HepG2 (cell line): ENCODE data around the gene CAPN13. TPM values are rescaled to one million over a fixed set of nuclear protein-coding genes. Genes with fewer than 3 reads are reported as not detected.

ENCODE experiments used
- ATAC-seq: fragments of 200-7000 bp; cut with Tn5 transposase; 3 replicates; pipeline ENCODE4 v1.9.1; 2020; ENCODE audit warnings: mild to moderate bottlenecking, moderate library complexity
- BruUV-seq: library from RNA; stranded (reverse); fragments of 400-500 nt; replicated peaks from 2 replicates; lab custom pipeline; 2021; lab: Mats Ljungman, UMichigan
- CTCF ChIA-PET: fragments of 300-600 bp; formaldehyde crosslinking; extraction: SDS; loops from one replicate; lab custom pipeline; 2021; ENCODE audit warnings: low total read pairs, inconsistent platforms, low intra/inter-chr PET ratio; lab: Yijun Ruan, JAX
- POLR2A ChIA-PET: fragments of 350-600 bp; sonication (Branson Sonifier 250); formaldehyde crosslinking; loops from one replicate; lab custom pipeline; 2020; ENCODE audit warnings: antibody characterized with exemption, inconsistent platforms; lab: Yijun Ruan, JAX
- DNase-seq: peaks from one replicate; pipeline ENCODE4 v3.0.0-alpha.2; 2015; ENCODE audit warnings: low spot score
- FAIRE-seq: peaks from 3 replicates; lab custom pipeline; 2011; peaks lifted over from hg19 to GRCh38; lab: Jason Lieb, UNC
- H2AFZ ChIP-seq: one replicate; pipeline ENCODE4 v1.6.1; 2011; ENCODE audit warnings: low read length, inconsistent platforms
- H3K27ac ChIP-seq: fragments of 300-600 bp; 3 replicates; pipeline ENCODE4 v1.8.0; 2011; ENCODE audit warnings: mixed run types, mild to moderate bottlenecking, mixed read lengths, low read length, inconsistent platforms; ENCODE audit not compliant: insufficient read depth; ENCODE audit errors: extremely low read length
- H3K27me3 ChIP-seq, 2 experiments: fragments of 200-600 bp in 1 of 2; 2 replicates in 1 of 2; 3 replicates in 1 of 2; pipeline versions ENCODE4 v1.6.0 to v1.8.0; 2011; ENCODE audit warnings: low read length in 2 of 2, mild to moderate bottlenecking in 2 of 2, moderate library complexity in 2 of 2, inconsistent platforms in 1 of 2; ENCODE audit not compliant: insufficient read depth in 2 of 2, control insufficient read depth in 1 of 2
- H3K36me3 ChIP-seq, 2 experiments: fragments of 200-600 bp in 1 of 2; replicated peaks in 1 of 2; 2 replicates in 1 of 2; 3 replicates in 1 of 2; pipeline versions ENCODE4 v1.5.1 to v1.8.0; 2011; ENCODE audit warnings: low read length in 2 of 2, inconsistent platforms in 1 of 2; ENCODE audit not compliant: insufficient read depth in 2 of 2, control insufficient read depth in 1 of 2
- H3K4me1 ChIP-seq: 2 replicates; pipeline ENCODE4 v1.5.1; 2012; ENCODE audit warnings: low read length, inconsistent platforms; ENCODE audit not compliant: insufficient read depth
- H3K4me2 ChIP-seq: 2 replicates; pipeline ENCODE4 v1.6.0; 2011; ENCODE audit warnings: low read depth, low read length, inconsistent platforms
- H3K4me3 ChIP-seq, 3 experiments: fragments of 200-600 bp in 1 of 3; sonication (generic), shearing (Covaris generic) in 1 of 3; replicated peaks in 1 of 3; 2 replicates each; pipeline ENCODE4 v1.5.1; 2011 to 2016; ENCODE audit warnings: low read length in 3 of 3, inconsistent platforms in 2 of 3, low read depth in 2 of 3, mild to moderate bottlenecking in 2 of 3, control low read depth in 1 of 3, mixed read lengths in 1 of 3; ENCODE audit not compliant: insufficient read depth in 1 of 3
- H3K79me2 ChIP-seq: one replicate; pipeline ENCODE4 v1.6.1; 2011; ENCODE audit warnings: low read length, inconsistent platforms; ENCODE audit not compliant: insufficient read depth
- H3K9ac ChIP-seq: 2 replicates; pipeline ENCODE4 v1.6.0; 2011; ENCODE audit warnings: mild to moderate bottlenecking, low read depth, low read length, inconsistent platforms; ENCODE audit not compliant: insufficient read depth
- H3K9me3 ChIP-seq: 2 replicates; pipeline ENCODE4 v1.5.1; 2012; ENCODE audit warnings: mild to moderate bottlenecking, low read length
- H4K20me1 ChIP-seq: 2 replicates; pipeline ENCODE4 v1.6.0; 2011; ENCODE audit warnings: inconsistent platforms, mild to moderate bottlenecking, low read length, moderate library complexity; ENCODE audit not compliant: insufficient read depth
- ARNT ChIP-seq: fragments of 450-650 bp; IDR thresholded peaks from 2 replicates; pipeline ENCODE4 v1.6.1; 2017
- FOXK2 ChIP-seq: fragments of 450-650 bp; IDR thresholded peaks from 2 replicates; pipeline ENCODE4 v1.6.1; 2016
- RFX3 ChIP-seq: IDR thresholded peaks from 2 replicates; pipeline ENCODE4 v1.6.1; 2016; ENCODE audit warnings: missing biosample characterization, missing genetic modification reagents
- ZFP1 ChIP-seq: IDR thresholded peaks from 2 replicates; pipeline ENCODE4 v1.6.1; 2016
- ZNF720 ChIP-seq: sonication (generic); formaldehyde crosslinking; IDR thresholded peaks from 2 replicates; pipeline ENCODE4 v1.4.0; 2020; ENCODE audit warnings: missing genetic modification reagents
- ZNF883 ChIP-seq: sonication (generic); formaldehyde crosslinking; IDR thresholded peaks from 2 replicates; pipeline ENCODE4 v1.5.1; 2020; ENCODE audit warnings: mild to moderate bottlenecking, missing genetic modification reagents; ENCODE audit errors: not compliant biosample characterization
- WGBS: methylation state at CpG from one replicate; pipeline ENCODE4 v1.1.6; 2017; ENCODE audit warnings: low lambda C conversion rate; 5-methylcytosine and 5-hydroxymethylcytosine counted together
- in situ Hi-C: cut with HindIII; loops from 2 replicates; pipeline ENCODE4 v1.10.0; 2017; ENCODE audit warnings: low pct_unique_long_range_greater_than_20kb; ENCODE audit not compliant: extremely low pct_ligation_motif_present
- intact Hi-C: fragments of 100-400 bp; cut with micrococcal nuclease; formaldehyde crosslinking; loops from one replicate; pipeline ENCODE4 v1.10.0; 2022; ENCODE audit not compliant: unreplicated experiment
- polyA plus RNA-seq, 8 experiments: library from polyadenylated mRNA; depleted of rRNA in 3 of 8; stranded (reverse) in 7 of 8; unstranded in 1 of 8; fragments of >200 nt; fragmentation: Illumina TruSeq in 4 of 8; extraction: Trizol in 4 of 8; gene quantifications; 2 replicates each; pipeline versions ENCODE4 v1.2.1 to v1.2.3, GENCODE V29; 2011 to 2016; ENCODE audit warnings: low read depth in 4 of 8, missing spikeins in 1 of 8, mixed read lengths in 1 of 8; ENCODE audit not compliant: insufficient read depth in 1 of 8
- total RNA-seq, 5 experiments: library from RNA; depleted of rRNA; stranded (reverse); fragments of >200 nt; fragmentation: Illumina TruSeq; extraction: Trizol; gene quantifications; 2 replicates each; pipeline ENCODE4 v1.2.3, GENCODE V29; 2016; ENCODE audit warnings: low read depth in 1 of 5
- TF ChIP-seq, protein P1 (sequence below): sonication (generic); formaldehyde crosslinking; IDR thresholded peaks from 2 replicates; pipeline ENCODE4 v1.5.0; 2020; ENCODE audit warnings: missing genetic modification reagents, mild to moderate bottlenecking, borderline replicate concordance
- TF ChIP-seq, protein P2 (sequence below): sonication (generic); formaldehyde crosslinking; IDR thresholded peaks from 2 replicates; pipeline ENCODE4 v1.8.1; 2022; ENCODE audit warnings: mild to moderate bottlenecking, missing genetic modification reagents
- TF ChIP-seq, protein P3 (sequence below): sonication (generic); formaldehyde crosslinking; conservative IDR thresholded peaks from 2 replicates; pipeline ENCODE4 v1.8.0; 2022; ENCODE audit warnings: mild to moderate bottlenecking, moderate library complexity, missing genetic modification reagents
- TF ChIP-seq, protein P4 (sequence below): sonication (generic); formaldehyde crosslinking; IDR thresholded peaks from 2 replicates; pipeline ENCODE4 v1.4.0; 2020; ENCODE audit warnings: missing genetic modification reagents, low read depth, mild to moderate bottlenecking, borderline replicate concordance

CAPN13 gene
- total and polyA plus RNA-seq, 2 of the 13 experiments (the other 11 are each of a cell fraction or from before 2014, with no cell fraction given): not detected

DNA sequence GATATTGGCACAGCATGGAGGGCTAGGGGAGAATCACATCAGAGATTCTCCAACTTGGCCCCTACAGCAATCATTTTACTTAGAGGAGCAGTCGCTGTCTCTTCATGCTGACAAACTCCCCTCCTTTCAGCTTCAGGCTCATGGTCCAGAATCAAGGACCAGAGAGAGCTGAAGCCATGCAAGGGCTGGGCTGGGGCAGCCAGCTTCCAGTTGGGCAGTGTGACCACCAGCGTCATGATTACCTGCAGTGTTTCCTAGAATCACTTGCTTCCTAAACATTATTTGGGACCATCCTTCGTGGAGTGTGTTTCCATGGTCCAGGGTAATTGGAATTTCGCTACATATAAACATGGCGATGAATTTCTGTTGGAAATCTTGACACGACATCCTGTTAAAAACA lies 54.4 kb downstream of the CAPN13 start:
- Histone ChIP-seq H3K9me3 (no peaks in the 10 kb centered on the region), H3K27me3 (peaks cover 0 to 21% of the 10 kb centered on the region in 2 experiments; a peak in 3 of 5 replicates), H3K79me2 (no peaks in the 10 kb centered on the region), H3K9ac (no peak overlapping the region), H3K4me1 (no peaks in the 10 kb centered on the region), H2AFZ (no peak overlapping the region), H3K4me2 (no peak overlapping the region), H4K20me1 (no peaks in the 10 kb centered on the region; the same call in 1 of the 2 replicates), H3K27ac (no peak overlapping the region)
- CTCF ChIA-PET: no interaction called here
- 36% methylated on average over 6 of the region's 6 CpGs for WGBS
- no peak for ATAC-seq
- FAIRE-seq: no peak
- POLR2A ChIA-PET: no interaction called here
- no TSS peak for BruUV-seq
- TF ChIP-seq ZNF720 (CRISPR knock-in tag) (no peak), ZNF883 (CRISPR knock-in tag) (no peak), RFX3 (CRISPR knock-in tag) (no peak), ZFP1 (CRISPR knock-in tag) (no peak), FOXK2 (no peak), ARNT (no peak)
- TF ChIP-seq, protein P1, sequence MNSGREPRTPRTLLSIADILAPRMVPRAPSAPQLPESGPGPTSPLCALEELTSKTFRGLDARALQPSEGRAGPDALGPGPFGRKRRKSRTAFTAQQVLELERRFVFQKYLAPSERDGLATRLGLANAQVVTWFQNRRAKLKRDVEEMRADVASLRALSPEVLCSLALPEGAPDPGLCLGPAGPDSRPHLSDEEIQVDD (CRISPR knock-in tag): no peak
- TF ChIP-seq, protein P2, sequence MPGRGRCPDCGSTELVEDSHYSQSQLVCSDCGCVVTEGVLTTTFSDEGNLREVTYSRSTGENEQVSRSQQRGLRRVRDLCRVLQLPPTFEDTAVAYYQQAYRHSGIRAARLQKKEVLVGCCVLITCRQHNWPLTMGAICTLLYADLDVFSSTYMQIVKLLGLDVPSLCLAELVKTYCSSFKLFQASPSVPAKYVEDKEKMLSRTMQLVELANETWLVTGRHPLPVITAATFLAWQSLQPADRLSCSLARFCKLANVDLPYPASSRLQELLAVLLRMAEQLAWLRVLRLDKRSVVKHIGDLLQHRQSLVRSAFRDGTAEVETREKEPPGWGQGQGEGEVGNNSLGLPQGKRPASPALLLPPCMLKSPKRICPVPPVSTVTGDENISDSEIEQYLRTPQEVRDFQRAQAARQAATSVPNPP (CRISPR knock-in tag): no peak
- TF ChIP-seq, protein P3, sequence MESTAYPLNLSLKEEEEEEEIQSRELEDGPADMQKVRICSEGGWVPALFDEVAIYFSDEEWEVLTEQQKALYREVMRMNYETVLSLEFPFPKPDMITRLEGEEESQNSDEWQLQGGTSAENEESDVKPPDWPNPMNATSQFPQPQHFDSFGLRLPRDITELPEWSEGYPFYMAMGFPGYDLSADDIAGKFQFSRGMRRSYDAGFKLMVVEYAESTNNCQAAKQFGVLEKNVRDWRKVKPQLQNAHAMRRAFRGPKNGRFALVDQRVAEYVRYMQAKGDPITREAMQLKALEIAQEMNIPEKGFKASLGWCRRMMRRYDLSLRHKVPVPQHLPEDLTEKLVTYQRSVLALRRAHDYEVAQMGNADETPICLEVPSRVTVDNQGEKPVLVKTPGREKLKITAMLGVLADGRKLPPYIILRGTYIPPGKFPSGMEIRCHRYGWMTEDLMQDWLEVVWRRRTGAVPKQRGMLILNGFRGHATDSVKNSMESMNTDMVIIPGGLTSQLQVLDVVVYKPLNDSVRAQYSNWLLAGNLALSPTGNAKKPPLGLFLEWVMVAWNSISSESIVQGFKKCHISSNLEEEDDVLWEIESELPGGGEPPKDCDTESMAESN: no peak
- TF ChIP-seq, protein P4, sequence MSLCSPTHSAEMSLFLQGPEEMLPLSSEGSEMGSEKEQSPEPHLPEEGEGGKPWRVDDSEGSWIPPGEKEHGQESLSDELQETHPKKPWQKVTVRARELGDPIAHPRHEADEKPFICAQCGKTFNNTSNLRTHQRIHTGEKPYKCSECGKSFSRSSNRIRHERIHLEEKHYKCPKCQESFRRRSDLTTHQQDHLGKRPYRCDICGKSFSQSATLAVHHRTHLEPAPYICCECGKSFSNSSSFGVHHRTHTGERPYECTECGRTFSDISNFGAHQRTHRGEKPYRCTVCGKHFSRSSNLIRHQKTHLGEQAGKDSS (CRISPR knock-in tag): no peak
- TF ChIP-seq, all 625 proteins: peak for 0
- DNase-seq: no peak
- no peak overlapping the region for H3K4me3 ChIP-seq
- no peaks in the 10 kb centered on the region for H3K36me3 ChIP-seq
- intact Hi-C loops (no loop called here), in situ Hi-C loops (no loop called here)
